ENCODE results near the gene GANAB. TPM values are rescaled to one million over a fixed set of nuclear protein-coding genes. Genes with fewer than 3 reads are reported as not detected.
"Not testable (repeated sequence)": the region's sequence is repeated elsewhere in the genome, so short reads cannot be mapped to it uniquely, and the experiment has no call there.

Gene GANAB
- 10 to 100 TPM; 41.3 to 65.1 (median 59.5) TPM for total RNA-seq

GRCh38 chr11:62645946-62646824 is at the start of gene GANAB:
Gene GANAB, minus strand, starts transcription at chr11:62646613. Its CDS starts 14 bp downstream, at chr11:62646599.
- Histone ChIP-seq H3K27ac (peak within 1 kb of the TSS; percentile 96 to 99 (median 96)), H3K36me3 (peaks cover 0 to 45% of the 10 kb centered on the region in 2 donors), H3K9me3 (no peaks in the 10 kb centered on the region), H3K27me3 (no peaks in the 10 kb centered on the region), H3K4me3 (peak within 1 kb of the TSS; percentile 91 to 100 (median 96)), H3K4me1 (peaks cover 29 to 30% of the 10 kb centered on the region in 2 donors)
- peak; percentile 81 to 92 for TF ChIP-seq POLR2A (IDR thresholded peaks at IDR 0.05)
- TF ChIP-seq, protein P1, sequence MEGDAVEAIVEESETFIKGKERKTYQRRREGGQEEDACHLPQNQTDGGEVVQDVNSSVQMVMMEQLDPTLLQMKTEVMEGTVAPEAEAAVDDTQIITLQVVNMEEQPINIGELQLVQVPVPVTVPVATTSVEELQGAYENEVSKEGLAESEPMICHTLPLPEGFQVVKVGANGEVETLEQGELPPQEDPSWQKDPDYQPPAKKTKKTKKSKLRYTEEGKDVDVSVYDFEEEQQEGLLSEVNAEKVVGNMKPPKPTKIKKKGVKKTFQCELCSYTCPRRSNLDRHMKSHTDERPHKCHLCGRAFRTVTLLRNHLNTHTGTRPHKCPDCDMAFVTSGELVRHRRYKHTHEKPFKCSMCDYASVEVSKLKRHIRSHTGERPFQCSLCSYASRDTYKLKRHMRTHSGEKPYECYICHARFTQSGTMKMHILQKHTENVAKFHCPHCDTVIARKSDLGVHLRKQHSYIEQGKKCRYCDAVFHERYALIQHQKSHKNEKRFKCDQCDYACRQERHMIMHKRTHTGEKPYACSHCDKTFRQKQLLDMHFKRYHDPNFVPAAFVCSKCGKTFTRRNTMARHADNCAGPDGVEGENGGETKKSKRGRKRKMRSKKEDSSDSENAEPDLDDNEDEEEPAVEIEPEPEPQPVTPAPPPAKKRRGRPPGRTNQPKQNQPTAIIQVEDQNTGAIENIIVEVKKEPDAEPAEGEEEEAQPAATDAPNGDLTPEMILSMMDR (IDR thresholded peaks at IDR 0.05 in 4 of 5, conservative IDR thresholded peaks at IDR 0.05 in 1 of 5) = peak in 1 of 5 experiments; percentile 20
- ATAC-seq (peak; percentile 98), DNase-seq (peak; percentile 99)
- intact Hi-C loops (cut with DNase I; ENCODE audit: low total_unique reads) (loop anchor here (1.0 to 10.0 kb wide), 3 partner anchors 19 to 139 kb away; partner anchors contain the start of genes C11orf98, CSKMT and TMEM179B), in situ Hi-C loops (cut with MboI; ENCODE audit: low sequenced_read_pairs in 4 of 4) (no loop called here)

DNA sequence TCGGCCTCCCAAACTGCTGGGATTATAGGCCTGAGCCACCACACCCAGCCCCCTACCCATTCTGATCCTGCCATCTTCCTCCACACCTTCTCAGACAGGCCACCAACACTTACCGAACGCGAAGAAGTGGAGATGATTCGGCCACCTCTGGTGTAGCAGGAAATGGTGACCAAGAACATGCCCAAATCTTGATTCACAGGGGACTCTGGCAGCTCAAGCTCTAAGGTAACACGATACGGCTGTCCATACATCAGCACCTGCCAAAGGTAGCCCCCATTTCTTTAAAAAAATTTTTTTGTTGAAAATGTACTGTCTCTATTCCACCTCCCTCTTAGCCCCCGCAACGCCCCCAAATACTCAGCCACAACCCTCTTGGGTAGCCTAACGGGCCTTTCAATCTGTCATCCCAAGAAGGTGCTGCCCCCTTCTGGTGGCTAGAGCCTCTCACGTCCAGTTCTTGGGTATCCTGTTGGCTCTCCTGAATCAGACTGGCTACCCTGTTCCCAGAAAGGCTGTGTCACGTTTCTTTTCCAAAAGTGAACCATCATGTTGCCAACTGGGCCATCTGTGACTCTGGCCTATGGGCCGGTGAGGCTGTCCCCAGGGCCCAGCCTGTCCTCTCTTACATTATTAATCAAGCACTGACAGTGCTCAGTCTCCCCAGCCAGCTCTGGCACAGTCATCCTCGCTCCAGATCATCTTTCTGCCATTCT is 48.2 kb upstream of the GANAB start:
- Histone ChIP-seq H3K4me1 (peaks cover 20 to 27% of the 10 kb centered on the region in 2 donors), H3K9me3 (no peaks in the 10 kb centered on the region), H3K27ac (peak overlapping the region; percentile 65 to 88 (median 84)), H3K4me3 (no peak overlapping the region), H3K27me3 (no peaks in the 10 kb centered on the region), H3K36me3 (peaks cover 0 to 38% of the 10 kb centered on the region in 2 donors)
- TF ChIP-seq, protein P1 (IDR thresholded peaks at IDR 0.05 in 4 of 5, conservative IDR thresholded peaks at IDR 0.05 in 1 of 5) = peak; percentile 85 to 90 (median 88)
- TF ChIP-seq POLR2A (IDR thresholded peaks at IDR 0.05) = peak in 1 of 2 donors; percentile 24
- peak; percentile 98 to 99 for ATAC-seq
- in situ Hi-C loops (cut with MboI; ENCODE audit: low sequenced_read_pairs in 4 of 4) = loop anchor here in 3 of 4 donors (10.0 to 25.0 kb wide), 2 partner anchors 307 to 310 kb away; no protein-coding TSS in a partner anchor
- intact Hi-C loops (cut with DNase I; ENCODE audit: low total_unique reads) = loop anchor here (1.0 to 5.0 kb wide), 5 partner anchors 13 to 299 kb away; partner anchors contain the start of genes EML3, INTS5 and ROM1
- DNase-seq = peak; percentile 84 to 92

DNA sequence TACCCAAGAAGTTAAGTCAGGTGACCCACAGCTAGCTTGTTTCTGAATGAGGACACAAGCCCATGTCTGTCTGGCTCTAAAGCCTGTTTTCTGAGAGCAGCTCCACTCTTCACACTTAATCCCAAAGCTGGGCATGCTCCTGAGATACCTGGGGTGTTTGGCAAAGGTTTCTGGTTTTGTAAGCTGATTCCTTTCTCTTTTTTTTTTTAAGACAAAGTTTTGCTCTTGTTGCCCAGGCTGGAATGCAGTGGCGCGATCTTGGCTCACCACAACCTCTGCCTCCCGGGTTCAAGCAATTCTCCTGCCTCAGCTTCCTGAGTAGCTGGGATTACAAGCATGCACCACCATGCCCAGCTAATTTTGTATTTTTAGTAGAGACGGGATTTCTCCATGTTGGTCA is 47.2 kb upstream of the GANAB start:
- peaks cover 20 to 28% of the 10 kb centered on the region in 2 donors for H3K4me1 ChIP-seq
- not testable (repeated sequence) for H3K9me3 ChIP-seq, DNase-seq, H3K27me3 ChIP-seq, ATAC-seq, H3K4me3 ChIP-seq
- peak overlapping the region in 2 of 4 donors; percentile 81 to 88 for H3K27ac ChIP-seq
- peaks cover 0 to 38% of the 10 kb centered on the region in 2 donors for H3K36me3 ChIP-seq
- intact Hi-C loops (cut with DNase I; ENCODE audit: low total_unique reads) (loop anchor here (1.0 to 5.0 kb wide), 5 partner anchors 12 to 298 kb away; partner anchors contain the start of genes EML3, INTS5 and ROM1), in situ Hi-C loops (cut with MboI; ENCODE audit: low sequenced_read_pairs in 4 of 4) (loop anchor here in 3 of 4 donors (10.0 to 25.0 kb wide), 2 partner anchors 306 to 309 kb away; no protein-coding TSS in a partner anchor)

DNA sequence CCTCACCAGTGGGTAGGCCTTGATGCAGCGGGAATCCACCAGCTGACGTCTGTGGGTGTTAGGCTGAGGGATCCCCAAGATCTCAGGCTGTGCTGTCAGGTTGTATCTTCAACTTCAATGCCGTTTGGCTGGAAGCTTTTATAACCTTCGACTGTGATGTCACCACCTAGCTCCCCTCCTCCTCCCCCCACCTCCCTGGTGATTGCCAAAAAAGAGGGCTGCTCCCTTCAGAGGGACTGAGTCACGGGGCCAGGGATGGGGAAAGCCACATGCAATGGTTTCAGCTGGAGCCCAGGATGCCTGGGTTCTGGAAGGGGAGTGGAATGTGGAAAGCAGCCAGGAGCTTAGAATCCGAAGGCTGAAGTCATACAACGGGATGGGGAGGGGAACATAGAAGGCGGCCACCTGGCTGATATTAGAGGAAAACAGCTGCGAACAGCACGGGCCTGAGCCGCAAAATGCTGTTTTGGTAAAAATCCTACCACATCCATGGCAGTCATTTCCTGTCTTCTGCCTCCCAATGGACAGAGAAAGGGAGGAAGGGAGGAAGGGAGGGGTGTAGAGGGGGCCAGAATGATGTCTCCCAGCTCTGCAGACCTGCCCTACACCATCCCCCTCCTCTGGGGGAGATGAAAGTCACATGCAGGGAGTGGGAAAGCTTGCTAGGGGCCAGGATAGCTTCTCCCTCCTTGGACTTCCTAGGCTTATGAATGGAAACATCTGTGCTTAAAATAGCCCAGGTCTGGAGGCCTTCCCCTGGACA is 43.2 kb upstream of the GANAB start, which contains the start of gene LRRN4CL:
Gene LRRN4CL, minus strand, starts transcription at position 110 of the 763 bp plus-strand sequence. CDS start 1,022 bp downstream, outside the sequence.
- intact Hi-C loops (cut with DNase I; ENCODE audit: low total_unique reads) (loop anchor here (5.0 kb wide), 1 partner anchor 77 kb away; the partner anchor contains the start of genes EML3 and ROM1), in situ Hi-C loops (cut with MboI; ENCODE audit: low sequenced_read_pairs in 4 of 4) (loop anchor here in 3 of 4 donors (10.0 to 25.0 kb wide), 2 partner anchors 302 to 305 kb away; no protein-coding TSS in a partner anchor)
- Histone ChIP-seq H3K4me3 (peak within 1 kb of the TSS; percentile 24 to 32 (median 30)), H3K36me3 (peaks cover 0 to 38% of the 10 kb centered on the region in 2 donors), H3K27ac (peak within 1 kb of the TSS; percentile 52 to 73 (median 62)), H3K27me3 (peaks cover 0 to 6% (median 0%) of the 10 kb centered on the region in 3 donors), H3K9me3 (no peaks in the 10 kb centered on the region), H3K4me1 (peaks cover 14 to 17% of the 10 kb centered on the region in 2 donors)
- peak; percentile 70 to 82 for ATAC-seq
- DNase-seq = peak; percentile 73 to 87
- peak; percentile 46 to 66 for TF ChIP-seq POLR2A (IDR thresholded peaks at IDR 0.05)
- TF ChIP-seq, protein P1 (IDR thresholded peaks at IDR 0.05 in 4 of 5, conservative IDR thresholded peaks at IDR 0.05 in 1 of 5) = no peak
